Endometrial microvascular endothelial cells (primary cell): ENCODE data around the gene MTARC2. TPM values are rescaled to one million over a fixed set of nuclear protein-coding genes. Genes with fewer than 3 reads are reported as not detected.

Experiments used
- in situ Hi-C: cut with HindIII; loops from 2 replicates; pipeline ENCODE4 v1.10.0; 2017; ENCODE audit warnings: low sequenced_read_pairs, low pct_unique_long_range_greater_than_20kb; ENCODE audit errors: inconsistent ontology term
- total RNA-seq: library from RNA; depleted of rRNA; stranded (reverse); fragments of >200 nt; gene quantifications from one replicate; pipeline ENCODE4 v1.2.3, GENCODE V29; 2015; ENCODE audit errors: inconsistent ontology term

The MTARC2 gene
- total RNA-seq, 1 donor from 2014 or later: 4.6 TPM

DNA sequence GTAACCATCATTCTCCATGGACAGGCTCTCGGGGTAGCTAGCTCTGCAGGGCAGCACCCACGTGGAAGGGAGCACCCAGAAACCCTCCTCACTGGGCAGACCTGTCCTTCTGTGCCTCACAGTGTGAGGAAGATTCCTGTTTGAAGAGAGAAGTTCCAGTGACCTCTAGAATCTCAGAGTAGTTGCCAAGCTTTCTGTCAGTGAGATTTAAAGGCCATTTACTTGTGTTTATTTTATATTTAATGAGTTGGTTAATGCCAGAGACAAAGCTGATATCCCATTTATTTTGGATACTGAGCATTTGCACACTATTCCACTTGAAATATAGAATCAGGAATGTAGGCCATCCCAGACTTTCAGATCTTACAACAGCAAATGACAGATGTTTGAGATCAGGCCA lies 67.3 kb downstream of the MTARC2 start:
- in situ Hi-C loops: no loop called here

DNA sequence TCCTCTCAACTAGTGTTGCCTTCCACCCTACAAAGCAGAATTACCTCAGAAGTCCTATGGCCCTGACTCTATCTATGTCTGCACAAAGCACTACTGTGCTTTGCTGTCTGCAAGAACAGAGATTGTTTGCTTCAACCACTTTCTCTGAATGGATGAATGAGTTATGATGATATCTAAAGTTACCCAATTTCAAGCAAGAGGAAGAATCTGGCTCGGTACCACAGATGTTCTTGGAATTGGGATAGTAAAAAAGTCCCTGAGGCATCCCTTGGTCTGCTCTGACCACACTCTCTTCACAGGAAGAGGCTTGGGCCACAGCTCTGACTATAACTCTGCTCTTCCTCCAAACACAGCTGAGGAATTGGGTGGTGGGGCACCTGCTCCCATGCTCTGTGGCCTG lies 69.8 kb downstream of the MTARC2 start:
- in situ Hi-C loops: no loop called here

- in situ Hi-C loops: no loop called here
Observed at GRCh38 chr1:220818421-220819173, 70.5 kb downstream of the MTARC2 start.

DNA sequence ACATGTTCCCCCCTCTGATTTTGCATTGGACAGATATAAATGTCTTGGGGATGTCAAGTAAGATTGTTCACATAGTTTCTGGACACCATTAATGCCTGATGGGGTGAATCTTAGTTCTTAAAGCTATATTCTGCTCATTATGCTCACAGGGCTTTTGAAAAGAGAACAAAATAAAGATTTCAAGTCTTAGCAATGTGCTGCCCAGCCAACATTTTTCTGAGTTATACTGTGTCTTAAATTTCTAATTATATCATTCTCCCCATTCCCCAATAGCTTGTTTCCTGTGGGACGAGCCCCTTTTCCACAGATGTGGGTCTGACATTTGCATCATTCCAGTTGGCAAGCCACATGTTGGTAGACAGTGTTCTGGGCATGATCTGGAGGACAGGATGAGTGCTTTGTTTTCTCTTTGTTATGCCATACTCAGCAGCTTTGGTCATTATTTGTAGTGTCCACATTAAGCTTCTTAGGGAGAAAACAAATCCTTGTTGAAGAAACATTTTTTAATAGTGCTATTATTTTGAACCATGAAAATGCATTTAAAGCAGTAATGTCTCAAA lies 71.4 kb downstream of the MTARC2 start:
- in situ Hi-C loops: no loop called here

DNA sequence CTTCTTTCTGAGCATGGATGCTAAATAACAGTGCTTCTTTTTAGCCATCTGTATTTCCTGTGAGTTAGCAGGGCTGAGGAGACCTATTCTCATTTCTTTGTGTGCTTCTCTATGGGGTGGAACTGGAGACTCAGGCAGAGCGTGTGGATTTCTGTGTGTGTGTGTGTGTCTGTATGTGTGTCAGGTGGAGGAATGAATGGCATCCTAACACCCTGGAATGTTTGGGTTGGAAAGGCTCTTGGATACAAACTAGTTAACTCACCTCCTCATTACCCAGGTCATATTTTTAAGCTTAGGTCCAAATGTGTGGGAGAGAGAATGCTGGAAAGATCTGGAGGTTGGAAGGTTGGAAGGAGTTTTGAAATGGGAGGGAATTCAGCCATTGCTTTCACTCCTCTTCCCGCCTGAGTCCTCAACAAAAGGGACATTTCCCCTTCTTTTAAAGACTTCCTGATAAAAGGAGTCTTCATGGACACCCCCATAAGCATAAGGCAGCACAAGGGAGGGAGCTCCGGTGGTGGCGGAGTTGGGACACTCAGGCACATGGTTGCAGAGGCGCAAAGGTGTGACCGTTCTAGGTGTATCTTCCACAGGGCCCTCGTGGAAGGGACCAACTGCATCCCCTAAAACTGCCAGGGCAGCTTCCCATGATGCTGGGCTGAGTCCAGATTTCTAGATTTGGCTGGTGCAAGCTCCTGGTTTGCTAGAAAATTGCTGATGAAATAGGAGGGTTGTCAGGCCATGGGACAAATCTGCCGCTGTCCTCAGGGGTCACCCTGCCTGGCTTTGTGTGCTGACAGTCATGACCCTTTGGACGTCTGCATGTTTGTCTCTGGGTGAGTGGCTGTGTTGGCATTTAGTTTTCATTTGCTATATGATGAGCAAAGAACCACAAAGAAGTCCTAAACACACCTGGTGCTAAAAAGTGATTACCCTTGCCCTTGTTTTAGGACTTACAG lies 76.2 kb downstream of the MTARC2 start:
- in situ Hi-C loops: no loop called here

DNA sequence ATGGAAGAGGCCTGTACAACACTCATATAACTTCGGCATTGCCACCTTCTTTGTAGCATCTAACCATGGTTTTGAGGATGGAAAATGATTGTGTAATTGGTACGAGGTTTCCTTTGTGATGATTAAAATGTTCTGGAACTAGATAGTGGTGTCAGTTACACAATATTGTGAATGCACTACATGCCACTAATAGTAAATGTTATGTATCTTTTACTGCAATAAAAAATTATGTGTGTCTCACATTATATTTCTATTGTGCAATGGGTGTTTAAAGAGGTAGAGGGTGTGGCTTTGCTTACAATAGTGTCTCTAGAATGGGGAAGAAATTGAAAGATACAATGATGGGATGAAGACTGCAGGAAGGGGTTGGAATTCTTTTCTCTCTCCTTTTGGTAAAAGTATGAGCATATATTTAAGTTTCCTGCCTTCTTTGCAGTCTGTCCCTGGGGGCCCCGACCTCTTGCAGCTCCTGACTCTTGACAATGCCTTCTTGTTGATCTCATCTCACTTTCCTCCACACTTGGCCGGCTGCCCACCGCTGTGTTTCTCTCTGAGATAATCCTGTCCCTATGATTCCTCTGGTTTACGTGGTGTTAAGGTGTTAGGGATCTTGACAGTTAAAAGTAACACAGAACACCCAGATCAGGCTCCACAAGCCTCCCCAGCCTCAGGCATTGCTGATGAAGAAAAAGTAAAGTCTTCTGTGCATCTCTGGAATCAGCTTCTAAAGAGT lies 77.9 kb downstream of the MTARC2 start:
- in situ Hi-C loops: no loop called here

DNA sequence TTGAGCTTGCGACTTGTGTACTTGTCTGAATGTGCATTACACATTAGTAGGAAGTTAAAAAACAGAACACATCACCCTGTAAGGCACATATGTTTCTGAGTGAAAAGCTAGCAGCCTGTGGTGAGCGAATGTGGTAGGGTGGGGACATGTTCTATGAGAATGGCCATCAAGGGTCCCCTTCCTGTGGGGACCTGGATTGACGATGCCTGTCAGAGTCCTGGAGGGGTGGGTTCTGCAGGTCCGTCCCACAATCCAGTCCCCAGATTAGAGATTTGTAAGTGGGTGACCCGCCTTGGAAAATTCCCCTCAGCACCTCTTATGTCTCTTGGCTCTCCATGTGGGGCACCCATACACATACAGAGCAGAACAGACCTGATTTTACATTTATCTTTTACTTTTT lies 78.6 kb downstream of the MTARC2 start:
- in situ Hi-C loops: no loop called here

- in situ Hi-C loops: no loop called here
Observed at GRCh38 chr1:220827445-220828178, 79.5 kb downstream of the MTARC2 start.

GRCh38 chr1:220828179-220828490 lies 80.0 kb downstream of the MTARC2 start:
- in situ Hi-C loops: no loop called here

DNA sequence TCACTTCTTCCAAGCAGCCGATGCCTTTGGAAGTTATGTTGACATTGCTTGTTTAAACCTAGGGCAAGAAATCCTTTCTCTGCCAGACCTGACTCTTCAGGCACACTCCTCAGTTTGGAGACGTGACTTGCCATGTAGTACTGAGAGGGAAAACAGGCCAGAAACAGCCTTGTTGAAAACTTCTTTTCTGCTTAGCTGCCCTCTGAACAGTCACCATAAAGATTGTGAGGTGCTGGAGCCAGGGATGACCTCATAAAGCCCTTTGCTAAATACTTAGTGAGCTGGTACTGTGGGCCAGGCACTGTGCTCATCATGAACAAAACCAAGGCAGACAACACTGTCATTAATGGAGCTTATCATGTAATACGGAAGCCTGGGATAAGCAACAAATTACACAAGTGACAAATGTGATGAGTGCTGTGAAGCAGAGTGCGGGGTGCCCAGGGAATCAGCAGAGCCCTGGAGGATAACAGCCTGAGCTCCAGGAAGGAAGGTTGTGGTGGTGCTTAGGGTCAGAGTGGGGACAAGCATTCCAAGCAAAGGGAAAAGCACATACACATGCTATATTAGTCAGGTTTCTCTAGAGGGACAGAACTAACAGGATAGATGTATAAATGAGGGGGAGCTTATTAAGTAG lies 80.9 kb downstream of the MTARC2 start:
- in situ Hi-C loops: no loop called here

- in situ Hi-C loops: loop anchor here (5.0 kb wide), 1 partner anchor 54 kb away; no protein-coding TSS in a partner anchor
Observed at GRCh38 chr1:220833436-220833835, 85.3 kb downstream of the MTARC2 start.

Other genes starting within 250 kb of the MTARC2 start
- 0.46 TPM for gene MARK1, start 220.2 kb upstream of the MTARC2 start, total RNA-seq
- gene C1orf115, start 58.0 kb upstream of the MTARC2 start, total RNA-seq: 25.2 TPM
- gene MTARC1, start 38.6 kb downstream of the MTARC2 start, total RNA-seq: 1.6 TPM
- gene HLX, start 131.1 kb downstream of the MTARC2 start, total RNA-seq: 16.1 TPM